ENCODE results near the gene SYNDIG1L. TPM values are rescaled to one million over a fixed set of nuclear protein-coding genes. Genes with fewer than 3 reads are reported as not detected.

Gene SYNDIG1L
- total and polyA plus RNA-seq, 2 of the 4 experiments (the other 2 are of a cell fraction): not detected

- no peak overlapping the region for H2AK5ac ChIP-seq (ENCODE audit: low read depth, low read length)
- H4K20me1 ChIP-seq (ENCODE audit: insufficient read depth, low read length): no peaks in the 10 kb centered on the region
- no peak overlapping the region for H3K14ac ChIP-seq (replicated peaks; ENCODE audit: low read depth, low read length)
- no peak overlapping the region for H3K9ac ChIP-seq (ENCODE audit: low read depth, low read length)
- H4K8ac ChIP-seq (ENCODE audit: low read depth in 2 of 2, low read length in 2 of 2): no peak overlapping the region
- in situ Hi-C loops (cut with MboI; ENCODE audit: low sequenced_read_pairs) (no loop called here), dilution Hi-C loops (cut with HindIII; ENCODE audit: low sequenced_read_pairs, unreplicated experiment) (no loop called here), intact Hi-C loops (cut with micrococcal nuclease) (no loop called here)
- ChIA-PET POLR2A (ENCODE audit: unreplicated experiment) (no interaction called here), CTCF (interaction anchor here (0.7 kb wide), 1 partner anchor 13 kb away, joined by 3 read pairs; no protein-coding TSS in a partner anchor)
- no peaks in the 10 kb centered on the region for H3K9me3 ChIP-seq (ENCODE audit: control insufficient read depth, insufficient read depth, low read length)
- H2AK9ac ChIP-seq (replicated peaks; ENCODE audit: low read depth, low read length, poor library complexity): no peak overlapping the region
- peaks cover 50% of the 10 kb centered on the region for H3K27me3 ChIP-seq (ENCODE audit: control insufficient read depth, insufficient read depth, low read length)
- H3K4me1 ChIP-seq (ENCODE audit: control insufficient read depth, insufficient read depth, low read length): no peaks in the 10 kb centered on the region
- H4K5ac ChIP-seq (ENCODE audit: low read depth, low read length): no peak overlapping the region
- H3K23ac ChIP-seq (ENCODE audit: low read depth, low read length): no peak overlapping the region
- no peak overlapping the region for H3K4ac ChIP-seq (ENCODE audit: low read depth, low read length)
- H2AFZ ChIP-seq (replicated peaks; ENCODE audit: low read length, poor library complexity): no peak overlapping the region
- DNase-seq (no peak), ATAC-seq (ENCODE audit: low read depth) (no peak)
- no peak overlapping the region for H2BK5ac ChIP-seq (ENCODE audit: low read depth, low read length, poor library complexity, severe bottlenecking)
- no peaks in the 10 kb centered on the region for H3K79me1 ChIP-seq (ENCODE audit: low read depth in 1 of 2, low read length in 2 of 2)
- H3K4me3 ChIP-seq (ENCODE audit: insufficient read depth, low read depth, low read length): no peak overlapping the region
- no peak overlapping the region for H3K18ac ChIP-seq (ENCODE audit: low read depth, low read length)
- H3K56ac ChIP-seq (ENCODE audit: extremely low read depth, insufficient read depth, low read length): no peak overlapping the region
- H3K36me3 ChIP-seq (ENCODE audit: control insufficient read depth, insufficient read depth, low read length): no peaks in the 10 kb centered on the region
- no CpG with 5 or more reads among the region's 2 CpGs for WGBS, 2 experiments (ENCODE audit: extremely low coverage in 2 of 2, insufficient read length in 1 of 2)
- H3K9me1 ChIP-seq (ENCODE audit: insufficient read depth, low read length): no peaks in the 10 kb centered on the region
- H3K27ac ChIP-seq (ENCODE audit: insufficient read depth, low read length): no peak overlapping the region
- no TSS peak for BruUV-seq (replicated peaks)
- no peak overlapping the region for H4K91ac ChIP-seq (ENCODE audit: insufficient read depth, low read depth, low read length)
- H3K4me2 ChIP-seq (ENCODE audit: low read depth, low read length): no peak overlapping the region
- H2BK20ac ChIP-seq (ENCODE audit: low read depth, low read length): no peak overlapping the region
- TF ChIP-seq MXI1 (IDR thresholded peaks at IDR 0.05; ENCODE audit: borderline replicate concordance, low read depth, low read length) (no peak), MAZ (IDR thresholded peaks at IDR 0.05; ENCODE audit: borderline replicate concordance, low read depth, low read length) (no peak), MAFK (IDR thresholded peaks at IDR 0.05; ENCODE audit: low read depth, low read length) (no peak), POLR2A (IDR thresholded peaks at IDR 0.05; ENCODE audit: low read depth, low read length) (no peak), RCOR1 (IDR thresholded peaks at IDR 0.05; ENCODE audit: insufficient replicate concordance, low read length) (no peak), CTCF (conservative IDR thresholded peaks at IDR 0.05; ENCODE audit: low read depth, low read length) (no peak), NFE2L2 (IDR thresholded peaks at IDR 0.05; ENCODE audit: low read depth, low read length) (no peak), RAD21 (IDR thresholded peaks at IDR 0.05; ENCODE audit: low read length) (no peak), FOS (IDR thresholded peaks at IDR 0.05; ENCODE audit: low read depth, low read length) (no peak), RFX5 (IDR thresholded peaks at IDR 0.05; ENCODE audit: low read depth, low read length) (no peak), CHD1 (IDR thresholded peaks at IDR 0.05; ENCODE audit: low read depth, low read length) (no peak), ELK1 (IDR thresholded peaks at IDR 0.05; ENCODE audit: borderline replicate concordance, low read depth, low read length) (no peak), SMC3 (IDR thresholded peaks at IDR 0.05; ENCODE audit: low read depth, low read length) (no peak), CEBPB (IDR thresholded peaks at IDR 0.05; ENCODE audit: low read depth, low read length) (no peak), BHLHE40 (IDR thresholded peaks at IDR 0.05; ENCODE audit: low read depth, low read length) (no peak), USF2 (IDR thresholded peaks at IDR 0.05; ENCODE audit: low read depth, low read length) (no peak)
- H2BK120ac ChIP-seq (ENCODE audit: low read depth, low read length): no peak overlapping the region
- H2BK15ac ChIP-seq (ENCODE audit: low read depth, low read length): no peak overlapping the region
These were observed 39.3 kb upstream of the SYNDIG1L start for GRCh38 chr14:74465335-74465734.
